Panc1 (cell line): Measurements from ENCODE around the gene PFKFB4. TPM values are rescaled to one million over a fixed set of nuclear protein-coding genes. Genes with fewer than 3 reads are reported as not detected.

Source experiments
- ATAC-seq: fragments of 200-7000 bp; cut with Tn5 transposase; 2 replicates; pipeline ENCODE4 v1.9.1; 2020; ENCODE audit warnings: mild to moderate bottlenecking, moderate library complexity
- BruUV-seq: library from RNA; stranded (reverse); fragments of 400-500 nt; replicated peaks from 2 replicates; lab custom pipeline; 2021; lab: Mats Ljungman, UMichigan
- CTCF ChIA-PET: fragments of 300-600 bp; sonication (Branson Sonifier 250); formaldehyde crosslinking; loops from one replicate; lab custom pipeline; 2022; ENCODE audit warnings: antibody characterized with exemption; lab: Charles Lee
- POLR2A ChIA-PET: fragments of 300-600 bp; sonication (Branson Sonifier 250); formaldehyde crosslinking; loops from one replicate; lab custom pipeline; 2022; ENCODE audit warnings: antibody characterized with exemption; lab: Charles Lee
- DNase-seq: peaks from one replicate; pipeline ENCODE4 v3.0.0-alpha.2; 2010; ENCODE audit warnings: low read depth, low spot score
- H3K27ac ChIP-seq: 2 replicates; pipeline ENCODE4 v1.5.1; 2011; ENCODE audit warnings: mild to moderate bottlenecking, low read length, inconsistent platforms
- H3K27me3 ChIP-seq: fragments of 200-500 bp; sonication (Bioruptor generic); 2 replicates; pipeline ENCODE4 v1.6.0; 2014; ENCODE audit warnings: low read length, inconsistent platforms; ENCODE audit not compliant: control insufficient read depth, insufficient read depth
- H3K36me3 ChIP-seq: fragments of 200-500 bp; sonication (Bioruptor generic); 2 replicates; pipeline ENCODE4 v1.5.1; 2014; ENCODE audit warnings: inconsistent platforms, mild to moderate bottlenecking, low read length, moderate library complexity; ENCODE audit not compliant: control insufficient read depth, insufficient read depth
- H3K4me1 ChIP-seq: 2 replicates; pipeline ENCODE4 v1.5.1; 2011; ENCODE audit warnings: inconsistent platforms, mild to moderate bottlenecking, low read length, moderate library complexity; ENCODE audit not compliant: control insufficient read depth, insufficient read depth
- H3K4me3 ChIP-seq, 2 experiments: 2 replicates each; pipeline ENCODE4 v1.5.1; 2011 to 2012; ENCODE audit warnings: low read depth in 2 of 2, low read length in 2 of 2, mild to moderate bottlenecking in 2 of 2, inconsistent platforms in 1 of 2, moderate library complexity in 1 of 2
- H3K9me3 ChIP-seq: fragments of 200-500 bp; sonication (Bioruptor generic); 2 replicates; pipeline ENCODE4 v1.5.1; 2014; ENCODE audit warnings: low read depth, mild to moderate bottlenecking, inconsistent platforms, low read length, moderate library complexity; ENCODE audit not compliant: control insufficient read depth, insufficient read depth
- POLR2AphosphoS5 ChIP-seq: IDR thresholded peaks from 2 replicates; pipeline ENCODE4 v1.6.1; 2012; ENCODE audit warnings: mild to moderate bottlenecking, low read depth, low read length, moderate library complexity
- SIN3A ChIP-seq: IDR thresholded peaks from 2 replicates; pipeline ENCODE4 v1.6.1; 2012; ENCODE audit warnings: low read depth, mild to moderate bottlenecking, low read length, moderate library complexity, borderline replicate concordance; ENCODE audit not compliant: insufficient read depth
- TCF7L2 ChIP-seq: IDR thresholded peaks from 2 replicates; pipeline ENCODE4 v1.6.1; 2011; ENCODE audit warnings: mild to moderate bottlenecking, low read depth, low read length, inconsistent platforms
- in situ Hi-C: cut with HindIII; loops from 2 replicates; pipeline ENCODE4 v1.10.0; 2016; ENCODE audit warnings: low sequenced_read_pairs, low pct_unique_long_range_greater_than_20kb
- intact Hi-C: fragments of 100-400 bp; cut with micrococcal nuclease; formaldehyde crosslinking; loops from one replicate; pipeline ENCODE4 v1.10.0; 2022; ENCODE audit not compliant: unreplicated experiment
- total RNA-seq: library from RNA; stranded (reverse); gene quantifications from one replicate; pipeline ENCODE4 v1.2.1, GENCODE V29; 2021; ENCODE audit not compliant: unreplicated experiment
- TF ChIP-seq, protein P1 (sequence below), 2 experiments: IDR thresholded peaks; 2 replicates each; pipeline ENCODE4 v1.6.1; 2011 to 2012; ENCODE audit warnings: low read depth in 2 of 2, control low read depth in 1 of 2, low read length in 1 of 2, mild to moderate bottlenecking in 1 of 2, moderate library complexity in 1 of 2; ENCODE audit not compliant: insufficient read depth in 1 of 2
- TF ChIP-seq, protein P2 (sequence below): fragments of 450-650 bp; IDR thresholded peaks from 2 replicates; pipeline ENCODE4 v1.5.1; 2017; ENCODE audit warnings: mild to moderate bottlenecking

The PFKFB4 gene
- total RNA-seq, 1 experiment from 2014 or later = 6.0 TPM

DNA sequence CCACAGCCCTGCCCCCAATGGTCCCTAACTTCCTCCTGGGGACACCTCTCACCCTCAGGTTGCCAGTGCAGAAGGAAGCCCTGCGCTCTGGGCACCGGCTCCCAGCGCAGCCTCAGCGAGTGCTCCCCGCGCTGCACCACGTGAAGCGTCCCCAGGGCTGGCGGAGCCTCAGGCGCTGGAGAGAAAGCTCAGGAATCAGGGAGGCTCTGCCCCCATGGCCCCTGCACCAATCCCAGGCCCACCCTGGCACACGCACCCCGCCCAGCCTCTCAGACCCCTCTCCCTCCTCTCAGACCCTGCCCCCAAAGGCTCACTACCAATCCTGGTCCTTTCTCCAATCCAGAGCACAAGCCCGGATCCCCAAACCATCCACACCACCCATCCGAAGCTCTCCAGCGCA is 31.6 kb upstream of the PFKFB4 start:
- POLR2A ChIA-PET = no interaction called here
- no peak for DNase-seq

GRCh38 chr3:48587686-48588085 is 31.1 kb upstream of the PFKFB4 start:
- H3K9me3 ChIP-seq = no peaks in the 10 kb centered on the region
- H3K4me1 ChIP-seq = no peaks in the 10 kb centered on the region
- no peaks in the 10 kb centered on the region for H3K27me3 ChIP-seq
- no peak overlapping the region for H3K4me3 ChIP-seq
- no peaks in the 10 kb centered on the region for H3K36me3 ChIP-seq
- CTCF ChIA-PET = no interaction called here
- ATAC-seq = no peak
- intact Hi-C loops = no loop called here
- TF ChIP-seq SIN3A (no peak), TCF7L2 (no peak), POLR2AphosphoS5 (no peak)
- TF ChIP-seq, protein P1, sequence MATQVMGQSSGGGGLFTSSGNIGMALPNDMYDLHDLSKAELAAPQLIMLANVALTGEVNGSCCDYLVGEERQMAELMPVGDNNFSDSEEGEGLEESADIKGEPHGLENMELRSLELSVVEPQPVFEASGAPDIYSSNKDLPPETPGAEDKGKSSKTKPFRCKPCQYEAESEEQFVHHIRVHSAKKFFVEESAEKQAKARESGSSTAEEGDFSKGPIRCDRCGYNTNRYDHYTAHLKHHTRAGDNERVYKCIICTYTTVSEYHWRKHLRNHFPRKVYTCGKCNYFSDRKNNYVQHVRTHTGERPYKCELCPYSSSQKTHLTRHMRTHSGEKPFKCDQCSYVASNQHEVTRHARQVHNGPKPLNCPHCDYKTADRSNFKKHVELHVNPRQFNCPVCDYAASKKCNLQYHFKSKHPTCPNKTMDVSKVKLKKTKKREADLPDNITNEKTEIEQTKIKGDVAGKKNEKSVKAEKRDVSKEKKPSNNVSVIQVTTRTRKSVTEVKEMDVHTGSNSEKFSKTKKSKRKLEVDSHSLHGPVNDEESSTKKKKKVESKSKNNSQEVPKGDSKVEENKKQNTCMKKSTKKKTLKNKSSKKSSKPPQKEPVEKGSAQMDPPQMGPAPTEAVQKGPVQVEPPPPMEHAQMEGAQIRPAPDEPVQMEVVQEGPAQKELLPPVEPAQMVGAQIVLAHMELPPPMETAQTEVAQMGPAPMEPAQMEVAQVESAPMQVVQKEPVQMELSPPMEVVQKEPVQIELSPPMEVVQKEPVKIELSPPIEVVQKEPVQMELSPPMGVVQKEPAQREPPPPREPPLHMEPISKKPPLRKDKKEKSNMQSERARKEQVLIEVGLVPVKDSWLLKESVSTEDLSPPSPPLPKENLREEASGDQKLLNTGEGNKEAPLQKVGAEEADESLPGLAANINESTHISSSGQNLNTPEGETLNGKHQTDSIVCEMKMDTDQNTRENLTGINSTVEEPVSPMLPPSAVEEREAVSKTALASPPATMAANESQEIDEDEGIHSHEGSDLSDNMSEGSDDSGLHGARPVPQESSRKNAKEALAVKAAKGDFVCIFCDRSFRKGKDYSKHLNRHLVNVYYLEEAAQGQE (IDR thresholded peaks at IDR 0.05; ENCODE audit: insufficient read depth in 1 of 2, low read depth in 2 of 2, low read length in 1 of 2) = no peak
- TF ChIP-seq, protein P2, sequence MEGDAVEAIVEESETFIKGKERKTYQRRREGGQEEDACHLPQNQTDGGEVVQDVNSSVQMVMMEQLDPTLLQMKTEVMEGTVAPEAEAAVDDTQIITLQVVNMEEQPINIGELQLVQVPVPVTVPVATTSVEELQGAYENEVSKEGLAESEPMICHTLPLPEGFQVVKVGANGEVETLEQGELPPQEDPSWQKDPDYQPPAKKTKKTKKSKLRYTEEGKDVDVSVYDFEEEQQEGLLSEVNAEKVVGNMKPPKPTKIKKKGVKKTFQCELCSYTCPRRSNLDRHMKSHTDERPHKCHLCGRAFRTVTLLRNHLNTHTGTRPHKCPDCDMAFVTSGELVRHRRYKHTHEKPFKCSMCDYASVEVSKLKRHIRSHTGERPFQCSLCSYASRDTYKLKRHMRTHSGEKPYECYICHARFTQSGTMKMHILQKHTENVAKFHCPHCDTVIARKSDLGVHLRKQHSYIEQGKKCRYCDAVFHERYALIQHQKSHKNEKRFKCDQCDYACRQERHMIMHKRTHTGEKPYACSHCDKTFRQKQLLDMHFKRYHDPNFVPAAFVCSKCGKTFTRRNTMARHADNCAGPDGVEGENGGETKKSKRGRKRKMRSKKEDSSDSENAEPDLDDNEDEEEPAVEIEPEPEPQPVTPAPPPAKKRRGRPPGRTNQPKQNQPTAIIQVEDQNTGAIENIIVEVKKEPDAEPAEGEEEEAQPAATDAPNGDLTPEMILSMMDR = no peak
- POLR2A ChIA-PET = no interaction called here
- no peak for DNase-seq
- no TSS peak for BruUV-seq
- in situ Hi-C loops = no loop called here
- no peak overlapping the region for H3K27ac ChIP-seq

More for the DNA sequence above, 31.6 kb upstream of the PFKFB4 start:
- Histone ChIP-seq H3K27me3 (no peaks in the 10 kb centered on the region), H3K36me3 (no peaks in the 10 kb centered on the region), H3K4me1 (no peaks in the 10 kb centered on the region), H3K9me3 (no peaks in the 10 kb centered on the region), H3K27ac (no peak overlapping the region), H3K4me3 (no peak overlapping the region)
- intact Hi-C loops (no loop called here), in situ Hi-C loops (no loop called here)
- CTCF ChIA-PET = no interaction called here
- ATAC-seq = no peak
- BruUV-seq = no TSS peak
- TF ChIP-seq SIN3A (no peak), TCF7L2 (no peak), POLR2AphosphoS5 (no peak)
- TF ChIP-seq, protein P2 = no peak
- TF ChIP-seq, protein P1 (IDR thresholded peaks at IDR 0.05; ENCODE audit: insufficient read depth in 1 of 2, low read depth in 2 of 2, low read length in 1 of 2) = no peak
